H1 (cell line): ENCODE measurements around the gene APH1B. TPM values are rescaled to one million over a fixed set of nuclear protein-coding genes. Genes with fewer than 3 reads are reported as not detected.

Source experiments
- CHD7 ChIP-seq: fragments of 300-600 bp; sonication (generic); IDR thresholded peaks from 2 replicates; pipeline ENCODE4 v1.7.1; 2012; ENCODE audit warnings: low read length, moderate library complexity, mild to moderate bottlenecking, inconsistent platforms; ENCODE audit not compliant: insufficient replicate concordance
- EZH2 ChIP-seq: fragments of 200-600 bp; sonication (generic); IDR thresholded peaks from 2 replicates; pipeline ENCODE4 v1.7.1; 2012; ENCODE audit warnings: low read depth, mild to moderate bottlenecking, moderate library complexity, low read length, inconsistent platforms; ENCODE audit not compliant: severe bottlenecking
- RXRA ChIP-seq: IDR thresholded peaks from 2 replicates; pipeline ENCODE4 v1.6.1; 2011; ENCODE audit warnings: low read depth, mild to moderate bottlenecking, low read length, moderate library complexity; ENCODE audit not compliant: insufficient read depth
- polyA plus RNA-seq, 7 experiments: library from polyadenylated mRNA; depleted of rRNA in 3 of 7; stranded (reverse) in 5 of 7; unstranded in 2 of 7; fragments of >200 nt in 5 of 7; fragments of 200-250 nt in 2 of 7; gene quantifications; 1 replicate in 5 of 7; 2 replicates in 1 of 7; 4 replicates in 1 of 7; pipeline versions ENCODE4 v1.2.1 to v1.2.3, GENCODE V29; 2011 to 2013; ENCODE audit warnings: missing spikeins in 2 of 7, mixed read lengths in 2 of 7
- total RNA-seq: library from RNA; stranded (reverse); fragmentation: NEBNext Ultra II Directional; extraction: Animal tissue kit (Norgen Biotek cat#: 25700); gene quantifications from 2 replicates; pipeline ENCODE4 v1.2.1, GENCODE V29; 2021

APH1B gene
- total and polyA plus RNA-seq, 2 of the 8 experiments (the other 6 are each of a cell fraction or from before 2014, with no cell fraction given) = 11.5 to 22.9 TPM

- TF ChIP-seq CHD7 (no peak), RXRA (no peak), EZH2 (no peak)
Measured at GRCh38 chr15:63244399-63244798, 33.0 kb upstream of the APH1B start (continued).
